Astrocyte (in vitro differentiated cells and primary cell): Measurements from ENCODE around the gene SEMA3A. TPM values are rescaled to one million over a fixed set of nuclear protein-coding genes. Genes with fewer than 3 reads are reported as not detected.

ENCODE experiments used
- DNase-seq: peaks from one replicate; pipeline ENCODE4 v3.0.0-alpha.2; 2010; ENCODE audit warnings: low read depth
- FAIRE-seq: peaks from 2 replicates; lab custom pipeline; 2011; peaks lifted over from hg19 to GRCh38; lab: Jason Lieb, UNC
- H2AFZ ChIP-seq: 2 replicates; pipeline ENCODE4 v1.6.0; 2012; ENCODE audit warnings: low read depth, low read length, inconsistent platforms
- H3K27ac ChIP-seq: 2 replicates; pipeline ENCODE4 v1.5.1; 2011; ENCODE audit warnings: low read depth, low read length, inconsistent platforms
- H3K27me3 ChIP-seq: 2 replicates; pipeline ENCODE4 v1.6.0; 2011; ENCODE audit warnings: low read length, inconsistent platforms; ENCODE audit not compliant: insufficient read depth
- H3K36me3 ChIP-seq: 2 replicates; pipeline ENCODE4 v1.5.1; 2011; ENCODE audit warnings: low read length, inconsistent platforms; ENCODE audit not compliant: insufficient read depth
- H3K4me1 ChIP-seq: 2 replicates; pipeline ENCODE4 v1.5.1; 2011; ENCODE audit warnings: low read length, inconsistent platforms; ENCODE audit not compliant: insufficient read depth
- H3K4me2 ChIP-seq: 2 replicates; pipeline ENCODE4 v1.6.0; 2012; ENCODE audit warnings: low read length, inconsistent platforms
- H3K4me3 ChIP-seq: 2 replicates; pipeline ENCODE4 v1.5.1; 2011; ENCODE audit warnings: low read depth, mild to moderate bottlenecking, low read length, inconsistent platforms; ENCODE audit not compliant: insufficient read depth
- H3K79me2 ChIP-seq: 2 replicates; pipeline ENCODE4 v1.6.0; 2012; ENCODE audit warnings: mild to moderate bottlenecking, low read length, inconsistent platforms; ENCODE audit not compliant: insufficient read depth
- H3K9ac ChIP-seq: 2 replicates; pipeline ENCODE4 v1.6.0; 2012; ENCODE audit warnings: mild to moderate bottlenecking, low read length, inconsistent platforms
- H3K9me3 ChIP-seq: 2 replicates; pipeline ENCODE4 v1.5.1; 2012; ENCODE audit warnings: low read depth, mild to moderate bottlenecking, low read length, inconsistent platforms; ENCODE audit not compliant: insufficient read depth
- H4K20me1 ChIP-seq: 2 replicates; pipeline ENCODE4 v1.6.0; 2012; ENCODE audit warnings: low read length, inconsistent platforms; ENCODE audit not compliant: insufficient read depth
- H3K27ac Mint-ChIP-seq: one replicate; pipeline ENCODE4 v1.8.0; 2021; ENCODE audit warnings: mild to moderate bottlenecking, mixed read lengths; ENCODE audit not compliant: unreplicated experiment
- H3K27me3 Mint-ChIP-seq: one replicate; pipeline ENCODE4 v1.8.0; 2021; ENCODE audit warnings: low read depth, mixed read lengths; ENCODE audit not compliant: unreplicated experiment
- H3K36me3 Mint-ChIP-seq: one replicate; pipeline ENCODE4 v1.8.0; 2021; ENCODE audit warnings: low read depth, mixed read lengths; ENCODE audit not compliant: unreplicated experiment
- H3K4me1 Mint-ChIP-seq: one replicate; pipeline ENCODE4 v1.8.0; 2021; ENCODE audit warnings: low read depth, mixed read lengths; ENCODE audit not compliant: unreplicated experiment
- H3K4me3 Mint-ChIP-seq: one replicate; pipeline ENCODE4 v1.8.0; 2021; ENCODE audit warnings: mild to moderate bottlenecking, moderate library complexity, mixed read lengths; ENCODE audit not compliant: unreplicated experiment
- H3K9me3 Mint-ChIP-seq: one replicate; pipeline ENCODE4 v1.8.0; 2021; ENCODE audit warnings: mild to moderate bottlenecking, mixed read lengths; ENCODE audit not compliant: unreplicated experiment
- CTCF ChIP-seq: IDR thresholded peaks from 2 replicates; pipeline ENCODE4 v1.5.1; 2011; ENCODE audit warnings: low read depth, mild to moderate bottlenecking, inconsistent platforms, low read length, moderate library complexity; ENCODE audit not compliant: insufficient read depth
- EZH2 ChIP-seq: IDR thresholded peaks from 2 replicates; pipeline ENCODE4 v1.6.1; 2012; ENCODE audit warnings: mild to moderate bottlenecking, low read length, inconsistent platforms; ENCODE audit not compliant: insufficient read depth
- total RNA-seq: library from RNA; stranded (reverse); gene quantifications from 2 replicates; pipeline ENCODE4 v1.2.1, GENCODE V29; 2021

Gene SEMA3A
- total RNA-seq, 1 donor from 2014 or later = 31.3 TPM

- Histone ChIP-seq H3K4me2 (no peak overlapping the region), H3K27ac (no peak overlapping the region)
Measured at GRCh38 chr7:84207025-84207424, 12.4 kb upstream of the SEMA3A start.

GRCh38 chr7:84204655-84205054 is 10.1 kb upstream of the SEMA3A start:
- TF ChIP-seq EZH2 (no peak), CTCF (no peak)
- DNase-seq = peak; percentile 79
- H3K9me3 Mint-ChIP-seq = no peaks in the 10 kb centered on the region
- no peaks in the 10 kb centered on the region for H3K27me3 ChIP-seq
- no peak overlapping the region for H3K4me2 ChIP-seq
- no peak overlapping the region for H2AFZ ChIP-seq
- no peaks in the 10 kb centered on the region for H3K27me3 Mint-ChIP-seq
- no peak overlapping the region for H3K9ac ChIP-seq
- H3K36me3 ChIP-seq = no peaks in the 10 kb centered on the region
- no peaks in the 10 kb centered on the region for H3K79me2 ChIP-seq
- H3K27ac Mint-ChIP-seq = no peak overlapping the region
- H3K4me3 ChIP-seq = no peak overlapping the region
- H3K4me3 Mint-ChIP-seq = no peak overlapping the region
- no peak overlapping the region for H3K27ac ChIP-seq
- no peaks in the 10 kb centered on the region for H3K36me3 Mint-ChIP-seq
- no peaks in the 10 kb centered on the region for H3K9me3 ChIP-seq
- FAIRE-seq = peak; percentile 64
- no peaks in the 10 kb centered on the region for H3K4me1 ChIP-seq
- no peaks in the 10 kb centered on the region for H4K20me1 ChIP-seq
- peaks cover 29% of the 10 kb centered on the region for H3K4me1 Mint-ChIP-seq

More at GRCh38 chr7:84207025-84207424, 12.4 kb upstream of the SEMA3A start:
- no peaks in the 10 kb centered on the region for H3K36me3 ChIP-seq
- H3K4me3 ChIP-seq = no peak overlapping the region
- no peak overlapping the region for H3K4me3 Mint-ChIP-seq
- H3K79me2 ChIP-seq = no peaks in the 10 kb centered on the region
- peak overlapping the region; percentile 41 for H3K27ac Mint-ChIP-seq
- TF ChIP-seq CTCF (no peak), EZH2 (no peak)
- DNase-seq (no peak), FAIRE-seq (no peak)
- no peaks in the 10 kb centered on the region for H3K27me3 ChIP-seq
- no peak overlapping the region for H2AFZ ChIP-seq
- no peaks in the 10 kb centered on the region for H3K9me3 ChIP-seq
- peaks cover 18% of the 10 kb centered on the region for H3K4me1 Mint-ChIP-seq
- H3K9ac ChIP-seq = no peak overlapping the region
- peaks cover 1% of the 10 kb centered on the region for H3K9me3 Mint-ChIP-seq
- H3K27me3 Mint-ChIP-seq = no peaks in the 10 kb centered on the region
- no peaks in the 10 kb centered on the region for H4K20me1 ChIP-seq
- H3K36me3 Mint-ChIP-seq = no peaks in the 10 kb centered on the region
- no peaks in the 10 kb centered on the region for H3K4me1 ChIP-seq

GRCh38 chr7:84202855-84203254 is 8.3 kb upstream of the SEMA3A start:
- no peak for DNase-seq
- no peak for FAIRE-seq
- H3K79me2 ChIP-seq = no peaks in the 10 kb centered on the region
- H4K20me1 ChIP-seq = no peaks in the 10 kb centered on the region
- H3K4me1 ChIP-seq = no peaks in the 10 kb centered on the region
- Mint-ChIP-seq H3K9me3 (no peaks in the 10 kb centered on the region), H3K27ac (no peak overlapping the region), H3K27me3 (no peaks in the 10 kb centered on the region), H3K36me3 (no peaks in the 10 kb centered on the region), H3K4me1 (peaks cover 29% of the 10 kb centered on the region), H3K4me3 (no peak overlapping the region)
- H3K4me3 ChIP-seq = no peak overlapping the region
- no peak for TF ChIP-seq CTCF
- TF ChIP-seq EZH2 = no peak
- no peak overlapping the region for H3K27ac ChIP-seq
- no peaks in the 10 kb centered on the region for H3K27me3 ChIP-seq
- no peak overlapping the region for H3K4me2 ChIP-seq
- no peak overlapping the region for H2AFZ ChIP-seq
- H3K9me3 ChIP-seq = no peaks in the 10 kb centered on the region
- no peak overlapping the region for H3K9ac ChIP-seq
- no peaks in the 10 kb centered on the region for H3K36me3 ChIP-seq
